IPS-NIHi7 (cell line): ENCODE data around the gene ZNF74.
"Not testable (repeated sequence)": the region's sequence is repeated elsewhere in the genome, so short reads cannot be mapped to it uniquely, and the experiment has no call there.

ENCODE experiments used
- DNase-seq: peaks from one replicate; pipeline ENCODE4 v3.0.0; 2012; ENCODE audit warnings: mixed read lengths; ENCODE audit errors: extremely low spot score

Gene ZNF74

DNA sequence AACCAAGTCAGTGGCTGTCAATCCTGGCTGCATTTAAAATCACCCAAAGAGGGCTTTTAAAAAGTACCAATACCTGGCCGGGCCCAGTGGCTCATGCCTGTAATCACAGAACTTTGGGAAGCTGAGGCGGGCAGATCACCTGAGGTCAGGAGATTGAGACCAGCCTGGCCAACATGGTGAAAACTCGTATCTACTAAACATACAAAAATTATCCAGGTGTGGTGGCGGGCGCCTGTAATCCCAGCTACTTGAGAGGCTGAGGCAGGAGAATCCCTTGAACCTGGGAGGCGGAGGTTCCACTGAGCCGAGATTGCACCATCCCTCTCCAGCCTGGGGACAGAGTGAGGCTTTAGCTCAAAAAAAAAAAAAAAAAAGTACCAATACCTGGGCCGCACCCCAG, 17.7 kb upstream of the ZNF74 start:
- DNase-seq = not testable (repeated sequence)

DNA sequence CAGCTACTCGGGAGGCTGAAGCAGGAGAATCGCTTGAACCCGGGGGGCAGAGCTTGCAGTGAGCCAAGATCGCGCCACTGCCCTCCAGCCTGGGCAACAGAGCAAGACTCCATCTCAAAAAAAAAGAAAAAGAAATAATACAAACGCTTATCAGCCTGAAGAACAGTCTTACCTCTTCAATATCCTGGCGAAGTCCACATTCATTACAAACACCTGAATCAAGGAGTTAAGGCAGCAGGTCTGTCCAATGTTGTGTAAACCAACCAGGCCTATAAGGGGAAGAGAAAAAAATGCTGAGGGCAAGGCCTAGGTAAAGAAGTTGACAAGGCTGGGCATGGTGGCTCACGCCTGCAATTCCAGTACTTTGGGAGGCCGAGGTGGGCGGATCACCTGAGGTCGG, 17.0 kb upstream of the ZNF74 start:
- not testable (repeated sequence) for DNase-seq

DNA sequence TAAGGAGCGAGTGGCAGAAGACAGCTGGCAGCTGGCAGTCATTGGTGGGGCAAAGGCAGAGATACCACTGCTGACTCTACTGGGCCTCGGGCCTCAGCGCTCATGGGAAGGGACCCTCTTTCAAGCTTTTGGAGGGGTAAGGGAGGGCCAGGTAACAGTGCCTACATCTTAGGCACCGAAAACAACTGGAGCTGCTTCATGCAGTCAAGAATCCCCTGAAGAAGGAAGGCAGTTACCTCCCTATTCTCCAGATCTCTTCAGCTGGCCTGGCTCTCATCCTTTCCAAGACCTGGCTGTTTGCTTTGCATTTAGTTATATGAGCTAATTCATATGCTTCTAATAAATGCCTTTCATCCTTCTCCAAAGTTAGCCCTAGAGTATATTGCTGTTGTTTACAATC, 15.8 kb upstream of the ZNF74 start:
- DNase-seq = no peak

DNA sequence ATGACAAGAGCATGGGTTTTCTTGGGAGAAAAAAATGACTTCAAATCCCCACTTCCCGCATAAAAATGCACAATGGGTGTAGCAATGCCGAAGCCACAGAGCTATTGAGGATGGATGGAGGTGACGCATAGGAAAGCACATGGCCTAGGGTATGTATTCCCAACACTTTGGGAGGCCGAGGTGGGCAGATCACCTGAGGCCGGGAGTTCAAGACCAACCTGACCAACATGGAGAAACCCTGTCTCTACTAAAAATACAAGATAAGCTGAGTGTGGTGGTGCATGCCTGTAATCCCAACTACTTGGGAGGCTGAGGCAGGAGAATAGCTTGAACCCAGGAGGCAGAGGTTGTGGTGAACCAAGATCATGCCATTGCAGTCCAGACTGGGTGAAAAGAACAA, 15.3 kb upstream of the ZNF74 start:
- DNase-seq = not testable (repeated sequence)

DNA sequence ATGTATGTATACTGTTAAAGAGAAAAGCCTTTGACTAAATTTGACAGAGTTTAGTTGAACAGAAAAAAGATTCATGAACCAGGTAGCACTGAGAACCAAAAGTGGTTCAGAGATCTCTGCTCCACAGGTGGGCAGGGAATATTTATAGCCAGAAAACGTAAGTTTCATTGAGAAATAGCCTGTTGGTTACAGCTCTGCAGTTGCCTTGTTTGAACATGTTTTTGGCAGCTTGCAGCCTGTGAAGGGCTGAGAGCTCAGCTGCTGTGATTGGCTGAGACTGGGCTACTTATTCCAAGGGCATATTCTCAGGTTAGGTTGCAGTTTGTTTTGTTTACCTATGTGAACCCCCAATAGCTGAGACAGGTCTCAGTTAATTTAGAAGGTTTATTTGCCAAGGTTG, 13.5 kb upstream of the ZNF74 start:
- DNase-seq = no peak

DNA sequence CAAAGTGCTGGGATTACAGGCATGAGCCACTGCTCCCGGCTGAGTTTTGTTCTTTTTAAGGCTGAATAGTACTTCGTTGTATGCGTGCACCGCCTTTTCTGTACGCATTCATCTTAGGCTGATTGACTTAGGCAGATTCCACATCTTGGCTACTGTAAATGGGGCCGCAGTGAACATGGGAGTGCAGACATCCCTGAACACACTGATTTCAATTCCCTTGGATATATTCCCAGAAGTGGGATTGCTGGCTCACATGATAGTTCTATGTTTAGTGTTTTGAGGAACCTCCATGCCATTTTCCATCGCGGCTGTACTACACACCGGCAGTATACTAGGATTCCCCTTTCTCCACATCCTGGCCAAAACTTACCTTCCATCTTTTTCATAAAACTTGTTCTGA, 10.4 kb upstream of the ZNF74 start:
- no peak for DNase-seq

DNA sequence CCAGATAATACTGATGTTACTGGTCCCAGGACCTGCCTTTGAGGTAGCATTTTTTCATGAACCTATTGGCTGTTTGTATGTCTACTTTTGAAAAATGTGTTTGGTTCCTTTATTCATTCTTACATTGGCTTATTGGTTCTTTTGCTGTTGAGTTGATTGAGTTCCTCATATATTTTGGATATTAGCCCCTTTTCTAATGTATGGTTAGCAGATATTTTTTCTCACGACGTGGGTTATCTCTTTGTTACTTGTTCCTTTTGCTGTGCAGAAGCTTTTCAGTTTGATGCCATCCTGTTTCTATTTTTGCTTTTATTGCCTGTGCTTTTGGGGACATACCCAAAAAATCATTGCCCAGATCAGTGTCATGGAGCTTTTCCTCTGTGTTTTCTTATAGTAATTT, 9.8 kb upstream of the ZNF74 start:
- no peak for DNase-seq

DNA sequence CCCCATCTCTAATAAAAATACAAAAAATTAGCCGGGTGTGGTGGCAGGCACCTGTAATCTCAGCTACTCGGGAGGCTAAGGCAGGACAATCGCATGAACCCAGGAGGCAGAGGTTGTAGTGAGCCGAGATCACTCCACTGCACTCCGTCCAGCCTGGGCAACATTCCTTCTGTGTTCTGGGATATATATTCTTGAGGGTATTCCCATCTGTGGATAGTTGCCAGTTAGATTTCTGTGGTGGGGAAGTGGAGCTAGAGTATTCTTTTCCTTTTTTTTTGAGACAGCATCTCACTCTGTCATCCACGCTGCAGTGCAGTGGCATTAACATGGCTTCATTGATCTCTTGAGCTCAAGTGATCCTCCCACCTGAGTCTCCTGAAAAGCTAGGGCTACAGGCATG, 9.1 kb upstream of the ZNF74 start:
- no peak for DNase-seq

DNA sequence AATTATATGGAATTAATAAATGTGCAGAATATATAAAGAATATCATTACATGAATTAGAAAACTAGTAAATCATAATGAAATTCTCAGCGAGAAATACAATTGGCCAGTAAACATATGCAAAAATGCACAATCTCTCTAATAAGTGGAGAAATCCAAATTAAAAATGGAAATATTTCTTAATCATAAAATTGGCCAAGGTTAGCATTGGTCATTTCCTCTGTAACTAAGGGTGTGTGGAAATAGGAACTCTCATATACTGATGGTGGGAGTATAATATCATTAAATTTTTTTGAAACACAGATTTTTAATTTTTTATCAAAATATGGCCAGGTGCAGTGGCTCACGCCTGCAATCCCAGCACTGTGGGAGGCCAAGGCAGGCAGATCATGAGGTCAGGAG, 7.6 kb upstream of the ZNF74 start:
- DNase-seq = no peak

DNA sequence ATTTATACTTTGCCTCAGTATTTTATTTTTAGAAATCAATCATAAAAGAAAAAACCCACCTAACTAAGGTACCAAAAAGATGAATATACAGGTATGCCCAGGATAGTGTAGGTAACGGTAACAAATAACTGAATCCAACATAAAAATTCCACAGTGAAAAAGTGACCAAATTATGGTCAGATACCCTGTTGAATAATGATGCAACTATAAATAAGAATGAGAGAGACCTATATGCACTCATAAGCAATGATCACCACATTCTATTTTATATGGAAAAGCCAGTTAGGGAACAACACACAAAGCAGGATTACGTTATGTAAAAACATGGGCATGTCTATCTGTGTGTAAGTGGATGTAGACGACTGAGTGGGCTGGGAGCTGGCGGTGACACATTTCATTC, 7.0 kb upstream of the ZNF74 start:
- no peak for DNase-seq

DNA sequence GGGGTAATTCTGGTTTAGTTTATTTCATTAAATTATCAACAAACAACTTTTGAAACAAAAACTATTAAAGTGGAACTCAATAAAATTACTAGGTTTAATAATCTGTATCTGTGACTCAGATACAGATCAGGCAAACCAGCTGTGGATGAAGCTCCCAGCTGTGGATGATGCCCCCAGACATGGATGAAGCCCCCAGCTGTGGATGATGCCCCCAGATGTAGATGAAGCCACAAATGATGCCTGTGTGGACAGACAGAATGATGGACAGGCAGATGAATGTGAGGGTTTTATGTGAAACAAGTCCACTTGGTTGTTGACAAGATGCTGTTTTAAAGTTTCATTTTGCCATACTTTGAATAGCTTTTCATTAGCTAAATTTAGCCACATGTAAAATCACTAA, 5.8 kb upstream of the ZNF74 start:
- DNase-seq = no peak

DNA sequence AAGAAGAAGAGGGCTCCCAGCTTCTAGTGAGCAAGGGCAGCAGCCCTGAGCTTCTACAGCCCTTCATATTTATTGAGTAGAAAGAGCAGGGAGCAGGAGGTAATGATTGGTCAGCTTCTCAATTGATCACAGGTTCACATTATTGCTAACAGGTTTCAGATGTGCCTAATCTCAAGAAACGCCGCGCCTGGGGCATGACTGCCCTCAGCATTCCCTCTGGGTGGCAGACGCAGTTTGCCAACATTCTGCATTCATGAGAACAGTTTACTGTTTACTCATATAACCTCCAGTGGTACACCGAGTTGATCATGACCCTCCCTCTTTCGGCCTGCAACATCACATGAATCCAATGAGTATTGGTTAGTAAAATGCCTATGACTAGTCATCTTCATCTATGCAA, 4.7 kb upstream of the ZNF74 start:
- no peak for DNase-seq

DNA sequence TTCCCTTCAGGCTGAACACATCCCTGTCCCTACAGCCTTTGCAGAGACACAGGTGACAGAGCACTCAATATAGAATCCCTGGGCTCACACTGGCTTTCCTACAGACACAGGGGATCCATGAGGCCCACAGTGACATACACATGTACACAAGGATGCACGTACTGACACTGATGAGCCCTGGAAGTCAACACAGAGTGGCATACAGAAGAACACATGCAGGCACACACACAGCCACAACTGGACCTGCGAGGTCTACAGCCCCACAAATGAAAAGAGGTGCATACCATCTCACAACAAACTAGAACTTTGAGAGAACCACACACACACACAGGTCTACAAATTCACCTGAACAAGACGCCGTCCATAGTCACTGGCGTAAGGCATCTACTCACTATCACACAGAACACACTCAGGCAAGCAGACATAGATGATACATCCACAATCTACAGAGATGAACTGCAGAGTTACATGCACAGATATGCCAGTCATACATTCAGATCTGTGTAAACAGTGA, 3.5 kb upstream of the ZNF74 start:
- no peak for DNase-seq

DNA sequence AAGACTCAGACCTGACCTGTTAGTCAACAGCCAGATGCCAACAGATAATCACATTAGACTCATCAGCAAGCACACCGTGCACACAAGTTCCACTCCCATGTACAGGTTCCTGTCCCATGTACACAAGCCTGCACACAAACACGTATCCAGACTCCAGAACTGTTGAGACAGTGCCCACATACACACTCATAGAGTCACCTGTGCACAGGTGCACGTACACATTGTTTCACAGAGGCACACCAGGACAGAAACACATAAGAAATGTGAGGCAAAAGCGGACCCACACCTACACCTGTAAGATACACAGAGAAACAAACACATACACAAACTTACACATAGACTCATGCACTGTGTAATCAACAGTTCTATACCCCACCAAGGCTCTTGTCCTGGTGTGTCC, 2.7 kb upstream of the ZNF74 start:
- DNase-seq = no peak

DNA sequence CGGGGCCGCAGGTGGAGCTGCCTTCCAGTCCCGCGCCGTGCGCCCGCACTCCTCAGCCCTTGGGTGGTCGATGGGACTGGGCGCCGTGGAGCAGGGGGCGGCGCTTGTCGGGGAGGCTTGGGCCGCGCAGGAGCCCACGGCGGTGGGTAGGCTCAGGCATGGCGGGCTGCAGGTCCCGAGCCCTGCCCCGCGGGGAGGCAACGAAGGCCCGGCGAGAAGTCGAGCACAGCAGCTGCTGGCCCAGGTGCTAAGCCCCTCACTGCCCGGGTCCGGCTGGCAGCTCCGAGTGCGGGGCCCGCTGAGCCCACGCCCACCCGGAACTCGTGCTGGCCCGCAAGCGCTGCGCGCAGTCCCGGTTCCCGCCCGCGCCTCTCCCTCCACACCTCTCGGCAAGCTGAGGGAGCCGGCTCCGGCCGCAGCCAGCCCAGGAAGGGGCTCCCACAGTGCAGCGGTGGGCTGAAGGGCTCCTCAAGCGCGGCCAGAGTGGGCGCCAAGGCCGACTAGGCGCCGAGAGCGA, 1.5 kb upstream of the ZNF74 start:
- DNase-seq = not testable (repeated sequence)

DNA sequence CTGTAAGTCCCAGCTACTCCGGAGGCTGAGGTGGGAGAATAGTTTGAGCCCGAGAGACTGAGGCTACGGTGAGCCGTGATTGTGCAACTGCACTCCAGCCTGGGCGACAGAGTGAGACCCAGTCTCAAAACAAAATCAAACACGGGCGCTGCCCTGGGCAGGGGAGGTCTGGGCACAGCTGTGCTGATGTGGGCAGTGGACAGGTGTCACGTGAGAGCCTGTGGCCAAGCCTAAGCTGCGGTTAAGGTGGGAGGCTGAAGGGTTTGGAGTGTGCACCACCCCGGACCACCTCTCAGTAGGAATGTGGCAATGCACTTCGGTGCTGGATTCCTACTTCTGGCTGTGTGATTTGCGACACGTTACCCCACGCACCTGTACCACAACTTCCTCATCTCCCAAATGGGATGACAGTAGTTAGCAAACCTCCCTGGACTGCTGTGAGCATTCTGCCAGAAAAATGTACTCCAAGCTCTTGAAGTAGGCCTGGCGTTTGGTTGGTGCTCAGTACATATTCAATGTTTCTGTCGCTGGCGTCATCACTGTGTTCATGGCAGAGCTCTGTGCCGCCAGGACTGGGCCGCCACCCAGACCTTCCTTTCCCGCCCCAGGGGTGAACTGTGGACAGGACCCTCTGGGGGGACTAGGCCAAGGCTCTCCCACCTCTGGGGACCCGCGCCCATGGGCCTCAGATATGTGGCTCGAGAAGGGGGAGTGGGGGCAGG, 807 bp upstream of the ZNF74 start:
- no peak for DNase-seq

DNA sequence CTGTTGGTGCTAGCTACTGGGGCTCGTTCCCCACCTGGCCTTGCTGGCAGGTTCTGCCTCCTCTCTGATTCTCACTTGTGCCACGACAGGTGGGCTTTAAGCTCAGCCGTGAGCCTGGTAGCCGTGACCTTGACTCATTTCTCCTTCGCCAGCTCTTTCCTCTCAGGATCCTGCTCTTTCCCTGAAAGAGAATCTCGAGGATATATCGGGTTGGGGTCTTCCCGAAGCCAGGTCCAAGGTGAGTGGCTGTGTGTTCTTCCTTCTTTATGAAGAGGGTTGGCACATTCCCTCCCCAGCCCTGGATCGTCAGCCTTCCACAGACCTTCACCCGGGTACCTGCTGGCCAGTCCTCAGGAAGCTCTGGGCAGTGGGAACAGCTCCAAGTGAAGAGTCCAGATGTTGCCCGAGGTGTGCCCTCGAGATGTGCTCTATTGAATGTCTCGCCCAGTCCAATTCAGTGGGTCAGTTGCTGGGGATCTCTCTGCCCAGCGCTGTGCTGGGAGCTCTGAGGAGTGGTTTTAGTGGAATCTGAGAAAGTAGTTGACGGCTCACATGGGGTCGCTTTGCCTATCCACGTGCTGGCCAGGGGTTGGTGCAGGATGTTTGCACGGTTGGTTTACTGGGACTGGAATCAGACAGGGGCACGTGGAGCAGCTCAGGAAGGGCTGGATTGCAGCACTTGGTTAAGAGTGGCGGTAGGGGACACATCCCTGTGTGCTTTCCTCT, 1.4 kb downstream of the ZNF74 start:
- DNase-seq = no peak

DNA sequence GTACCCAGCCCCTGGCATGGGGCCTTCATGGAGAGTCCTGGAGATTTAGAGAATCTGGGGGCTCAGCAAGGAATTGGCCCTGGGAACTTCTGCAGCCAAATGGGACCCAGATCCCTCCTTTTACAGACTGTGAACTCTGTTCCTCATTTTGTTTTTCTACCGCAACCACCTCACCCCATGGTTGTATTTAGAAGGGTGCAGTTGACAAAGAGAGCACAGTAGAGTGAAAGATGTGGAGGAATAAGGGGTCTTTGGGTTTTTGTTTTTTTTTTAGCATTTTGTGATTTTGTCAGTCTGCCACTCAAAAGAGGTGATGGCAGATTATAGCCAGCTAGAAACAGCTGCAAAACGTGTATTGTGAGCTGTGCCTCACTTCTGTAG, 1.9 kb downstream of the ZNF74 start:
- no peak for DNase-seq

DNA sequence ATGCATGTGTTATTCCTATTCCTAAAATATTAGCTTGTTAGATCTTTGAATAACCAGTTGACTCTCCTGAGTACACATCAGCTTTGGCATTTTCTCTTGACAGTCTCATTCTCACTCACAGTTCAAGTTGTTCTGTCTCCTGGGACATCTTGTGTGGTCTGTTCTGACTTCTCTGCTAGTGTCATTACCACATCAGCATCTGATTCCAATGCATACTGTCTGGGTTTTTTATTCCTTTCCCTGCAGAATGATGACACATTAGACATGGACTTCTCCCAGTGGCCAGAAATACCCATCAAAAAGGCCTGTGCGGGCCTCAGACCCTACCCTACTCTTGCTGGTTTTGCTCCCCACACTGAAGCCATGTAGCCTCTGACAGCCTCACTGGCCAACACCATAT, 2.7 kb downstream of the ZNF74 start:
- DNase-seq = no peak

DNA sequence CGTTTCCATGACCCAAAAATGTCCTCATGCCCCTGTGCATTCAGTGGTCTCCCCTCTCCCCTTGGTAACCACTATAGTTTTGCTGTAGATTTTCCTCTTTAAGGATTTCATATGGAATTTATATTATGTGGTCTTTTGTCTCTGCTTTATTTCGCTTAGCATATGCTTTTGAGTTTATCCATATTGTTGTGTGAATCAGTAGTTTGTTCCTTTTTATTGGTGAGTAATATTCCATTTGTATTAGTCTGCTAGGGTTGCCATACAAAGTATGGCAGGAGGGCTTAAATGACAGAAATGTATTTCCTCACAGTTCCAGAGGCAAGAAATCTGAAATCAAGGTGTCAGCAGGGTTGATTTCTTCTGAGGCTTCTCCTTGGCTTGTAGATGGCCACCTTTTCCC, 3.5 kb downstream of the ZNF74 start:
- no peak for DNase-seq

DNA sequence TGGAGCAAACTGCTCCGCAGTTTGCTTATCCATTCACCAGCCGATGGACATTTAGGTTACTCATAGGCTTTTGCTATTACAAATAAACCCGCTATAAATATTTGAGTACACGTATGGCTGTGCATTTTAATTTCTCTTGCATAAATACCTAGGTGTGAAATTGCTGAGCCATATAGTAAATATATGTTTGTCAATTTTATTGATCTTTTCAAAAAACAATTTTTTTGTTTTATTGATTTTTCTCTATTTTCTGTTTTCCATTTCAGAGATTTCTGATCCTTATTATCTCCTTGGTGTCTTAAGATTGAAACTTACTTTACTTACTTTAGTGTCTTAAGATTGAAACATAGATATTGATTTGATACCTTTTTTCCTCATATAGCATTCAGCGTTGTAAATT, 4.5 kb downstream of the ZNF74 start:
- DNase-seq = no peak

DNA sequence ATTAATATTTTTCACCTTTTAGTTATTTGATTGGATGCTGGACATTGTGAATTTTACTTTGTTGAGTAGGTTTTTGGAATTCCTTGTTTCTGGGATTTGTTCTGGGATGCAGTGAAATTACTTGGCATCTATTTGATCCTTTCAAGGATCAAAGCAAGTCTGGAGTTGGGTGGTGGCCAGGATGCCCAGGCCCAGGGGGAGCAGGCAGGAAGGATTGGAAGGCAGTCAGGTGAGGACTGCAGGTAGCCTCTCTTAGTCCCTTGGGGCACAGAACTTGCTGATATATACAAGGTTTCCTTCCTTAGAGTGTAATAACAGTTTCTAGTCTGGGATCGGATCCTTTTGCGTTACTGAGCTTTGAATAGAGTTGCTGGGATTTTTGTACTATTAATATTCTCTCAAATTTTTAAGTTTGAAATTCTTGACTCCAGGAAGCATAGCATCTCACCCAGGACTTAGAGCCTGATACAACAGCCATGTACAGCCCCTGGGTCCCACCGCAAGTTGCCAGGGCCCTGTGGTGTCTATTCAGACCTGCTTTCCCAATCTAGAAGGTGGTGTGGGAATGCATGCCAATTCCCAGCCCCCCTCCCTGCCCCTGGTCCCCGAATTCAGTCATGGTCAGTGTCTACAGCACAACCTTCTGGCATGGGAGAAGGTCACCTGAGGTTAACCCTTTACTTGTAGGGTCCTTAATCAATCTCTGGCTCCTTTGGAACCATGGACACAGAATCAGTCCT, 6.1 kb downstream of the ZNF74 start:
- no peak for DNase-seq
